GM12891 (cell line): Measurements from ENCODE around the gene LEPROT.

Source experiments
- POLR2A ChIP-seq: IDR thresholded peaks from 2 replicates; pipeline ENCODE4 v1.6.1; 2011; ENCODE audit warnings: low read depth, low read length, control low read depth
- POLR2AphosphoS5 ChIP-seq: IDR thresholded peaks from 2 replicates; pipeline ENCODE4 v1.6.1; 2011; ENCODE audit warnings: low read depth, low read length, control low read depth
- SPI1 ChIP-seq: IDR thresholded peaks from 2 replicates; pipeline ENCODE4 v1.6.1; 2011; ENCODE audit warnings: low read depth, low read length, control low read depth
- TAF1 ChIP-seq: IDR thresholded peaks from 2 replicates; pipeline ENCODE4 v1.6.1; 2011; ENCODE audit warnings: low read depth, low read length, control low read depth

- TF ChIP-seq POLR2AphosphoS5 (no peak), TAF1 (no peak), POLR2A (no peak), SPI1 (no peak)
Observed at GRCh38 chr1:65404941-65405340, 15.5 kb upstream of the LEPROT start.
